Measurements from ENCODE around the gene FRY. TPM values are rescaled to one million over a fixed set of nuclear protein-coding genes. Genes with fewer than 3 reads are reported as not detected.

FRY gene
- total RNA-seq, 1 experiment from 2014 or later = 5.3 TPM

DNA sequence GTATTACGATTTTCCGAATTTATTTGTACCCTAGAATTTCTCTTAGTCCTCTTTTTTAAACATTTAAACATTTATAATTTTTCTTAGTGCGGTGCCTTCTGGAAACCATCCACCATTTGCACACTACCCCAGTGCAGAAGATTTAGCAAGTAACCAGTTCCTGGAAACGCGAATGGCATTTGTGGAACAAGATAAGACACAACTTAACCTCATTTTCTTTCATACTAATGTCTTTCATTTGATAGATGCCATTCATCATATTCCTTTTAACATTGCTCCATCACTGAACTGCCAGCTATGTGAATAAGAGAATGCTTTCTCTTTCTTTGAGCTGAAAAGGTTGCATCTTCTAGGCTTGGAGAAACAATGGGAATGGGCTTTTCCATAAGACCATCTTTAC, 6.8 kb downstream of the FRY start (continued):
- TF ChIP-seq, protein P1, sequence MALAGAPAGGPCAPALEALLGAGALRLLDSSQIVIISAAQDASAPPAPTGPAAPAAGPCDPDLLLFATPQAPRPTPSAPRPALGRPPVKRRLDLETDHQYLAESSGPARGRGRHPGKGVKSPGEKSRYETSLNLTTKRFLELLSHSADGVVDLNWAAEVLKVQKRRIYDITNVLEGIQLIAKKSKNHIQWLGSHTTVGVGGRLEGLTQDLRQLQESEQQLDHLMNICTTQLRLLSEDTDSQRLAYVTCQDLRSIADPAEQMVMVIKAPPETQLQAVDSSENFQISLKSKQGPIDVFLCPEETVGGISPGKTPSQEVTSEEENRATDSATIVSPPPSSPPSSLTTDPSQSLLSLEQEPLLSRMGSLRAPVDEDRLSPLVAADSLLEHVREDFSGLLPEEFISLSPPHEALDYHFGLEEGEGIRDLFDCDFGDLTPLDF (CRISPR knock-in tag; IDR thresholded peaks at IDR 0.05) = no peak
- TF ChIP-seq SMAD4 (CRISPR knock-in tag; IDR thresholded peaks at IDR 0.05) (no peak), ZNF121 (CRISPR knock-in tag; IDR thresholded peaks at IDR 0.05) (no peak), TP53 (CRISPR knock-in tag; IDR thresholded peaks at IDR 0.05) (no peak), ZNF396 (CRISPR knock-in tag; IDR thresholded peaks at IDR 0.05; ENCODE audit: borderline replicate concordance) (no peak), NFATC4 (CRISPR knock-in tag; IDR thresholded peaks at IDR 0.05) (no peak), OVOL2 (CRISPR knock-in tag; IDR thresholded peaks at IDR 0.05; ENCODE audit: borderline replicate concordance) (no peak)
- TF ChIP-seq, protein P2, sequence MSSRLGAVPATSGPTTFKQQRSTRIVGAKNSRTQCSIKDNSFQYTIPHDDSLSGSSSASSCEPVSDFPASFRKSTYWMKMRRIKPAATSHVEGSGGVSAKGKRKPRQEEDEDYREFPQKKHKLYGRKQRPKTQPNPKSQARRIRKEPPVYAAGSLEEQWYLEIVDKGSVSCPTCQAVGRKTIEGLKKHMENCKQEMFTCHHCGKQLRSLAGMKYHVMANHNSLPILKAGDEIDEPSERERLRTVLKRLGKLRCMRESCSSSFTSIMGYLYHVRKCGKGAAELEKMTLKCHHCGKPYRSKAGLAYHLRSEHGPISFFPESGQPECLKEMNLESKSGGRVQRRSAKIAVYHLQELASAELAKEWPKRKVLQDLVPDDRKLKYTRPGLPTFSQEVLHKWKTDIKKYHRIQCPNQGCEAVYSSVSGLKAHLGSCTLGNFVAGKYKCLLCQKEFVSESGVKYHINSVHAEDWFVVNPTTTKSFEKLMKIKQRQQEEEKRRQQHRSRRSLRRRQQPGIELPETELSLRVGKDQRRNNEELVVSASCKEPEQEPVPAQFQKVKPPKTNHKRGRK (CRISPR knock-in tag; IDR thresholded peaks at IDR 0.05; ENCODE audit: borderline replicate concordance) = no peak
- TF ChIP-seq, protein P3, sequence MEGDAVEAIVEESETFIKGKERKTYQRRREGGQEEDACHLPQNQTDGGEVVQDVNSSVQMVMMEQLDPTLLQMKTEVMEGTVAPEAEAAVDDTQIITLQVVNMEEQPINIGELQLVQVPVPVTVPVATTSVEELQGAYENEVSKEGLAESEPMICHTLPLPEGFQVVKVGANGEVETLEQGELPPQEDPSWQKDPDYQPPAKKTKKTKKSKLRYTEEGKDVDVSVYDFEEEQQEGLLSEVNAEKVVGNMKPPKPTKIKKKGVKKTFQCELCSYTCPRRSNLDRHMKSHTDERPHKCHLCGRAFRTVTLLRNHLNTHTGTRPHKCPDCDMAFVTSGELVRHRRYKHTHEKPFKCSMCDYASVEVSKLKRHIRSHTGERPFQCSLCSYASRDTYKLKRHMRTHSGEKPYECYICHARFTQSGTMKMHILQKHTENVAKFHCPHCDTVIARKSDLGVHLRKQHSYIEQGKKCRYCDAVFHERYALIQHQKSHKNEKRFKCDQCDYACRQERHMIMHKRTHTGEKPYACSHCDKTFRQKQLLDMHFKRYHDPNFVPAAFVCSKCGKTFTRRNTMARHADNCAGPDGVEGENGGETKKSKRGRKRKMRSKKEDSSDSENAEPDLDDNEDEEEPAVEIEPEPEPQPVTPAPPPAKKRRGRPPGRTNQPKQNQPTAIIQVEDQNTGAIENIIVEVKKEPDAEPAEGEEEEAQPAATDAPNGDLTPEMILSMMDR (IDR thresholded peaks at IDR 0.05) = no peak
- TF ChIP-seq, protein P4, sequence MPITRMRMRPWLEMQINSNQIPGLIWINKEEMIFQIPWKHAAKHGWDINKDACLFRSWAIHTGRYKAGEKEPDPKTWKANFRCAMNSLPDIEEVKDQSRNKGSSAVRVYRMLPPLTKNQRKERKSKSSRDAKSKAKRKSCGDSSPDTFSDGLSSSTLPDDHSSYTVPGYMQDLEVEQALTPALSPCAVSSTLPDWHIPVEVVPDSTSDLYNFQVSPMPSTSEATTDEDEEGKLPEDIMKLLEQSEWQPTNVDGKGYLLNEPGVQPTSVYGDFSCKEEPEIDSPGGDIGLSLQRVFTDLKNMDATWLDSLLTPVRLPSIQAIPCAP (CRISPR knock-in tag; IDR thresholded peaks at IDR 0.05) = no peak
- TF ChIP-seq, protein P5, sequence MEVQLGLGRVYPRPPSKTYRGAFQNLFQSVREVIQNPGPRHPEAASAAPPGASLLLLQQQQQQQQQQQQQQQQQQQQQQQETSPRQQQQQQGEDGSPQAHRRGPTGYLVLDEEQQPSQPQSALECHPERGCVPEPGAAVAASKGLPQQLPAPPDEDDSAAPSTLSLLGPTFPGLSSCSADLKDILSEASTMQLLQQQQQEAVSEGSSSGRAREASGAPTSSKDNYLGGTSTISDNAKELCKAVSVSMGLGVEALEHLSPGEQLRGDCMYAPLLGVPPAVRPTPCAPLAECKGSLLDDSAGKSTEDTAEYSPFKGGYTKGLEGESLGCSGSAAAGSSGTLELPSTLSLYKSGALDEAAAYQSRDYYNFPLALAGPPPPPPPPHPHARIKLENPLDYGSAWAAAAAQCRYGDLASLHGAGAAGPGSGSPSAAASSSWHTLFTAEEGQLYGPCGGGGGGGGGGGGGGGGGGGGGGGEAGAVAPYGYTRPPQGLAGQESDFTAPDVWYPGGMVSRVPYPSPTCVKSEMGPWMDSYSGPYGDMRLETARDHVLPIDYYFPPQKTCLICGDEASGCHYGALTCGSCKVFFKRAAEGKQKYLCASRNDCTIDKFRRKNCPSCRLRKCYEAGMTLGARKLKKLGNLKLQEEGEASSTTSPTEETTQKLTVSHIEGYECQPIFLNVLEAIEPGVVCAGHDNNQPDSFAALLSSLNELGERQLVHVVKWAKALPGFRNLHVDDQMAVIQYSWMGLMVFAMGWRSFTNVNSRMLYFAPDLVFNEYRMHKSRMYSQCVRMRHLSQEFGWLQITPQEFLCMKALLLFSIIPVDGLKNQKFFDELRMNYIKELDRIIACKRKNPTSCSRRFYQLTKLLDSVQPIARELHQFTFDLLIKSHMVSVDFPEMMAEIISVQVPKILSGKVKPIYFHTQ (CRISPR knock-in tag; IDR thresholded peaks at IDR 0.05) = no peak

DNA sequence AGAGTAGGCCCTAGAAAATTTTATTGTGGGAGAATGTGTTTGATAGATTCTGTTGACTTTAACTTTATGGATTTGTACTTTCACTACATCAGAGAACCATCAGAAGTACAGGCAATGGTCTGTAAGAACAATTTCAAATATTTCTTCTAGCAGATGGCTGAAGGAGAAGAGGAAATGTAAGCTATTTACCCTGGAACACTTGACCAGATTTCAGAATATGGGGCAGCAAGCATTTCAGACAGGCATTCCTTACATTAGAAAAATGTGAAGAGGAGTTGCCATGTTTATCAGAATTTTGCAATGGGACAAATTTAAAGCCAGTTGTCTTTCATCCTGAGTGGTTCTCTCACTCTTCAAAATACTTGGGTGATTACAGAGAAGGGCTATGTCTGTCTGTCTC, 7.5 kb downstream of the FRY start:
- CTCF ChIA-PET = no interaction called here
- no peak for ATAC-seq
- TF ChIP-seq SMAD4 (CRISPR knock-in tag; IDR thresholded peaks at IDR 0.05) (no peak), ELF4 (CRISPR knock-in tag; IDR thresholded peaks at IDR 0.05; ENCODE audit: low read depth) (no peak), RELA (CRISPR knock-in tag; IDR thresholded peaks at IDR 0.05; ENCODE audit: borderline replicate concordance) (no peak), SOX15 (CRISPR knock-in tag; IDR thresholded peaks at IDR 0.05) (no peak), FOXJ3 (CRISPR knock-in tag; IDR thresholded peaks at IDR 0.05; ENCODE audit: borderline replicate concordance) (no peak), TEAD4 (CRISPR knock-in tag; IDR thresholded peaks at IDR 0.05) (no peak), FOXP1 (CRISPR knock-in tag; IDR thresholded peaks at IDR 0.05; ENCODE audit: borderline replicate concordance) (no peak), OVOL2 (CRISPR knock-in tag; IDR thresholded peaks at IDR 0.05; ENCODE audit: borderline replicate concordance) (no peak), ZNF416 (CRISPR knock-in tag; IDR thresholded peaks at IDR 0.05) (no peak)
- TF ChIP-seq, protein P6, sequence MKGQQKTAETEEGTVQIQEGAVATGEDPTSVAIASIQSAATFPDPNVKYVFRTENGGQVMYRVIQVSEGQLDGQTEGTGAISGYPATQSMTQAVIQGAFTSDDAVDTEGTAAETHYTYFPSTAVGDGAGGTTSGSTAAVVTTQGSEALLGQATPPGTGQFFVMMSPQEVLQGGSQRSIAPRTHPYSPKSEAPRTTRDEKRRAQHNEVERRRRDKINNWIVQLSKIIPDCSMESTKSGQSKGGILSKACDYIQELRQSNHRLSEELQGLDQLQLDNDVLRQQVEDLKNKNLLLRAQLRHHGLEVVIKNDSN (CRISPR knock-in tag; IDR thresholded peaks at IDR 0.05) = no peak
- TF ChIP-seq, protein P4 (CRISPR knock-in tag; IDR thresholded peaks at IDR 0.05) = no peak
- TF ChIP-seq, protein P7, sequence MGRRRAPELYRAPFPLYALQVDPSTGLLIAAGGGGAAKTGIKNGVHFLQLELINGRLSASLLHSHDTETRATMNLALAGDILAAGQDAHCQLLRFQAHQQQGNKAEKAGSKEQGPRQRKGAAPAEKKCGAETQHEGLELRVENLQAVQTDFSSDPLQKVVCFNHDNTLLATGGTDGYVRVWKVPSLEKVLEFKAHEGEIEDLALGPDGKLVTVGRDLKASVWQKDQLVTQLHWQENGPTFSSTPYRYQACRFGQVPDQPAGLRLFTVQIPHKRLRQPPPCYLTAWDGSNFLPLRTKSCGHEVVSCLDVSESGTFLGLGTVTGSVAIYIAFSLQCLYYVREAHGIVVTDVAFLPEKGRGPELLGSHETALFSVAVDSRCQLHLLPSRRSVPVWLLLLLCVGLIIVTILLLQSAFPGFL (CRISPR knock-in tag; IDR thresholded peaks at IDR 0.05; ENCODE audit: borderline replicate concordance) = no peak
- TF ChIP-seq, protein P8, sequence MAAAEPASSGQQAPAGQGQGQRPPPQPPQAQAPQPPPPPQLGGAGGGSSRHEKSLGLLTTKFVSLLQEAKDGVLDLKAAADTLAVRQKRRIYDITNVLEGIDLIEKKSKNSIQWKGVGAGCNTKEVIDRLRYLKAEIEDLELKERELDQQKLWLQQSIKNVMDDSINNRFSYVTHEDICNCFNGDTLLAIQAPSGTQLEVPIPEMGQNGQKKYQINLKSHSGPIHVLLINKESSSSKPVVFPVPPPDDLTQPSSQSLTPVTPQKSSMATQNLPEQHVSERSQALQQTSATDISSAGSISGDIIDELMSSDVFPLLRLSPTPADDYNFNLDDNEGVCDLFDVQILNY (CRISPR knock-in tag; IDR thresholded peaks at IDR 0.05) = no peak
- TF ChIP-seq, protein P9, sequence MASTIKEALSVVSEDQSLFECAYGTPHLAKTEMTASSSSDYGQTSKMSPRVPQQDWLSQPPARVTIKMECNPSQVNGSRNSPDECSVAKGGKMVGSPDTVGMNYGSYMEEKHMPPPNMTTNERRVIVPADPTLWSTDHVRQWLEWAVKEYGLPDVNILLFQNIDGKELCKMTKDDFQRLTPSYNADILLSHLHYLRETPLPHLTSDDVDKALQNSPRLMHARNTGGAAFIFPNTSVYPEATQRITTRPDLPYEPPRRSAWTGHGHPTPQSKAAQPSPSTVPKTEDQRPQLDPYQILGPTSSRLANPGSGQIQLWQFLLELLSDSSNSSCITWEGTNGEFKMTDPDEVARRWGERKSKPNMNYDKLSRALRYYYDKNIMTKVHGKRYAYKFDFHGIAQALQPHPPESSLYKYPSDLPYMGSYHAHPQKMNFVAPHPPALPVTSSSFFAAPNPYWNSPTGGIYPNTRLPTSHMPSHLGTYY (CRISPR knock-in tag; IDR thresholded peaks at IDR 0.05) = no peak
- TF ChIP-seq, protein P10, sequence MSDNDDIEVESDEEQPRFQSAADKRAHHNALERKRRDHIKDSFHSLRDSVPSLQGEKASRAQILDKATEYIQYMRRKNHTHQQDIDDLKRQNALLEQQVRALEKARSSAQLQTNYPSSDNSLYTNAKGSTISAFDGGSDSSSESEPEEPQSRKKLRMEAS (CRISPR knock-in tag; IDR thresholded peaks at IDR 0.05) = no peak

More for the DNA sequence above, 7.5 kb downstream of the FRY start:
- no peak for DNase-seq (ENCODE audit: low spot score)
- H3K27ac Mint-ChIP-seq = no peak overlapping the region
- H3K36me3 Mint-ChIP-seq = no peaks in the 10 kb centered on the region
- no peaks in the 10 kb centered on the region for H3K27me3 Mint-ChIP-seq (ENCODE audit: low read depth)
- H3K4me3 Mint-ChIP-seq = no peak overlapping the region
- H3K4me1 Mint-ChIP-seq = peaks cover 21% of the 10 kb centered on the region
- no peaks in the 10 kb centered on the region for H3K9me3 Mint-ChIP-seq
- POLR2A ChIA-PET = no interaction called here

Measured in WTC11 (cell line).